ENCODE data around the gene IL17RE. TPM values are rescaled to one million over a fixed set of nuclear protein-coding genes. Genes with fewer than 3 reads are reported as not detected.

Gene IL17RE
- total and polyA plus RNA-seq, 2 donors (not counting 1 experiment from before 2014, with no cell fraction given), result 0.99 to 1.9 TPM

GRCh38 chr3:9949626-9950025 lies 47.0 kb downstream of the IL17RE start:
- Histone ChIP-seq H3K36me3 (ENCODE audit: control insufficient read depth, insufficient read depth, low read length) (no peaks in the 10 kb centered on the region), H2AFZ (ENCODE audit: low read length) (no peak overlapping the region), H3K4me1 (ENCODE audit: control insufficient read depth, extremely low read depth, insufficient read depth, low read length) (peaks cover 4% of the 10 kb centered on the region), H3K9ac (ENCODE audit: insufficient read depth, low read length) (no peak overlapping the region), H3K9me3 (ENCODE audit: control insufficient read depth, insufficient read depth, low read depth, low read length) (no peaks in the 10 kb centered on the region), H3K4me2 (ENCODE audit: extremely low read depth, insufficient read depth, low read length) (no peak overlapping the region), H4K20me1 (ENCODE audit: control insufficient read depth, extremely low read depth, insufficient read depth, low read length) (no peaks in the 10 kb centered on the region), H3K27me3 (ENCODE audit: control insufficient read depth, insufficient read depth, low read length) (no peaks in the 10 kb centered on the region), H3K27ac (ENCODE audit: insufficient read depth, low read length) (no peak overlapping the region), H3K79me2 (ENCODE audit: control insufficient read depth, insufficient read depth, low read length) (no peaks in the 10 kb centered on the region), H3K4me3 (replicated peaks in 1 of 4; ENCODE audit: control extremely low read depth in 1 of 4, insufficient read depth in 1 of 4, low read depth in 3 of 4, low read length in 4 of 4) (no peak overlapping the region)
- TF ChIP-seq EZH2 (IDR thresholded peaks at IDR 0.05; ENCODE audit: low read length, missing control alignments) (no peak), CTCF (conservative IDR thresholded peaks at IDR 0.05 in 1 of 2, IDR thresholded peaks at IDR 0.05 in 1 of 2; ENCODE audit: low read depth in 1 of 2, low read length in 2 of 2) (no peak)
- no peak for DNase-seq (ENCODE audit: low read depth in 2 of 2)

- Histone ChIP-seq H3K79me2 (ENCODE audit: control insufficient read depth, insufficient read depth, low read length) (no peaks in the 10 kb centered on the region), H3K4me3 (replicated peaks in 1 of 4; ENCODE audit: control extremely low read depth in 1 of 4, insufficient read depth in 1 of 4, low read depth in 3 of 4, low read length in 4 of 4) (peak overlapping the region in 2 of 4 experiments; percentile 69 to 74), H3K4me2 (ENCODE audit: extremely low read depth, insufficient read depth, low read length) (peak overlapping the region; percentile 83), H3K9me3 (ENCODE audit: control insufficient read depth, insufficient read depth, low read depth, low read length) (no peaks in the 10 kb centered on the region), H3K27ac (ENCODE audit: insufficient read depth, low read length) (no peak overlapping the region), H3K4me1 (ENCODE audit: control insufficient read depth, extremely low read depth, insufficient read depth, low read length) (peaks cover 10% of the 10 kb centered on the region), H3K9ac (ENCODE audit: insufficient read depth, low read length) (no peak overlapping the region), H3K36me3 (ENCODE audit: control insufficient read depth, insufficient read depth, low read length) (no peaks in the 10 kb centered on the region), H3K27me3 (ENCODE audit: control insufficient read depth, insufficient read depth, low read length) (no peaks in the 10 kb centered on the region), H2AFZ (ENCODE audit: low read length) (no peak overlapping the region), H4K20me1 (ENCODE audit: control insufficient read depth, extremely low read depth, insufficient read depth, low read length) (no peaks in the 10 kb centered on the region)
- TF ChIP-seq EZH2 (IDR thresholded peaks at IDR 0.05; ENCODE audit: low read length, missing control alignments), result no peak
- no peak for TF ChIP-seq CTCF (conservative IDR thresholded peaks at IDR 0.05 in 1 of 2, IDR thresholded peaks at IDR 0.05 in 1 of 2; ENCODE audit: low read depth in 1 of 2, low read length in 2 of 2)
- no peak for DNase-seq (ENCODE audit: low read depth in 2 of 2)
These were observed 48.5 kb downstream of the IL17RE start for GRCh38 chr3:9951126-9951525.

GRCh38 chr3:9951598-9951961 lies 48.9 kb downstream of the IL17RE start:
- no peak overlapping the region for H2AFZ ChIP-seq (ENCODE audit: low read length)

More at GRCh38 chr3:9951598-9951961, 48.9 kb downstream of the IL17RE start:
- Histone ChIP-seq H3K79me2 (ENCODE audit: control insufficient read depth, insufficient read depth, low read length) (no peaks in the 10 kb centered on the region), H4K20me1 (ENCODE audit: control insufficient read depth, extremely low read depth, insufficient read depth, low read length) (no peaks in the 10 kb centered on the region), H3K4me3 (replicated peaks in 1 of 4; ENCODE audit: control extremely low read depth in 1 of 4, insufficient read depth in 1 of 4, low read depth in 3 of 4, low read length in 4 of 4) (peak overlapping the region; percentile 22 to 74 (median 50)), H3K27ac (ENCODE audit: insufficient read depth, low read length) (no peak overlapping the region), H3K4me2 (ENCODE audit: extremely low read depth, insufficient read depth, low read length) (peak overlapping the region; percentile 83), H3K27me3 (ENCODE audit: control insufficient read depth, insufficient read depth, low read length) (no peaks in the 10 kb centered on the region), H3K36me3 (ENCODE audit: control insufficient read depth, insufficient read depth, low read length) (no peaks in the 10 kb centered on the region), H3K9ac (ENCODE audit: insufficient read depth, low read length) (no peak overlapping the region), H3K4me1 (ENCODE audit: control insufficient read depth, extremely low read depth, insufficient read depth, low read length) (peaks cover 10% of the 10 kb centered on the region), H3K9me3 (ENCODE audit: control insufficient read depth, insufficient read depth, low read depth, low read length) (no peaks in the 10 kb centered on the region)
- TF ChIP-seq EZH2 (IDR thresholded peaks at IDR 0.05; ENCODE audit: low read length, missing control alignments), result no peak
- TF ChIP-seq CTCF (conservative IDR thresholded peaks at IDR 0.05 in 1 of 2, IDR thresholded peaks at IDR 0.05 in 1 of 2; ENCODE audit: low read depth in 1 of 2, low read length in 2 of 2), result no peak
- DNase-seq (ENCODE audit: low read depth in 2 of 2), result no peak

Measured in fibroblast of lung (primary cell).